Cardiac muscle cell (in vitro differentiated cells and primary cell): ENCODE measurements around the gene PEMT. TPM values are rescaled to one million over a fixed set of nuclear protein-coding genes. Genes with fewer than 3 reads are reported as not detected.

Experiments
- DNase-seq, 2 donors: peaks; one replicate each; pipeline versions ENCODE4 v3.0.0 to v3.0.0-alpha.2; 2010 to 2017; ENCODE audit warnings: low read depth in 1 of 2, low spot score in 1 of 2
- H3K27ac ChIP-seq: fragments of 200-600 bp; sonication (generic); 2 replicates; pipeline ENCODE4 v1.5.1; 2016
- H3K27me3 ChIP-seq: fragments of 200-600 bp; sonication (generic); 2 replicates; pipeline ENCODE4 v1.6.0; 2016; ENCODE audit warnings: control low read depth
- H3K36me3 ChIP-seq: fragments of 200-600 bp; sonication (generic); 2 replicates; pipeline ENCODE4 v1.5.1; 2016; ENCODE audit warnings: control low read depth
- H3K4me1 ChIP-seq: fragments of 200-600 bp; sonication (generic); 2 replicates; pipeline ENCODE4 v1.8.1; 2017; ENCODE audit warnings: low read depth, mild to moderate bottlenecking, mixed run types
- H3K4me3 ChIP-seq: fragments of 200-600 bp; sonication (generic); 2 replicates; pipeline ENCODE4 v1.5.1; 2016; ENCODE audit warnings: mild to moderate bottlenecking
- H3K9me3 ChIP-seq: fragments of 200-600 bp; sonication (generic); 2 replicates; pipeline ENCODE4 v1.5.1; 2017; ENCODE audit warnings: low read depth, mild to moderate bottlenecking, control low read depth
- polyA plus RNA-seq: library from polyadenylated mRNA; unstranded; fragments of >200 nt; fragmentation: Nextera tagmentation; extraction: Ambion mirVana; gene quantifications from 2 replicates; pipeline ENCODE4 v1.2.1, GENCODE V29; 2016
- total RNA-seq: library from RNA; depleted of rRNA; stranded (reverse); fragments of >200 nt; gene quantifications from 2 replicates; pipeline ENCODE4 v1.2.3, GENCODE V29; 2016
- TF ChIP-seq, protein P1 (sequence below): IDR thresholded peaks from 2 replicates; pipeline ENCODE4 v1.5.1; 2012; ENCODE audit warnings: low read depth, mild to moderate bottlenecking, low read length

PEMT gene
- total and polyA plus RNA-seq, 2 experiments from 2014 or later = 126 to 135 TPM

DNA sequence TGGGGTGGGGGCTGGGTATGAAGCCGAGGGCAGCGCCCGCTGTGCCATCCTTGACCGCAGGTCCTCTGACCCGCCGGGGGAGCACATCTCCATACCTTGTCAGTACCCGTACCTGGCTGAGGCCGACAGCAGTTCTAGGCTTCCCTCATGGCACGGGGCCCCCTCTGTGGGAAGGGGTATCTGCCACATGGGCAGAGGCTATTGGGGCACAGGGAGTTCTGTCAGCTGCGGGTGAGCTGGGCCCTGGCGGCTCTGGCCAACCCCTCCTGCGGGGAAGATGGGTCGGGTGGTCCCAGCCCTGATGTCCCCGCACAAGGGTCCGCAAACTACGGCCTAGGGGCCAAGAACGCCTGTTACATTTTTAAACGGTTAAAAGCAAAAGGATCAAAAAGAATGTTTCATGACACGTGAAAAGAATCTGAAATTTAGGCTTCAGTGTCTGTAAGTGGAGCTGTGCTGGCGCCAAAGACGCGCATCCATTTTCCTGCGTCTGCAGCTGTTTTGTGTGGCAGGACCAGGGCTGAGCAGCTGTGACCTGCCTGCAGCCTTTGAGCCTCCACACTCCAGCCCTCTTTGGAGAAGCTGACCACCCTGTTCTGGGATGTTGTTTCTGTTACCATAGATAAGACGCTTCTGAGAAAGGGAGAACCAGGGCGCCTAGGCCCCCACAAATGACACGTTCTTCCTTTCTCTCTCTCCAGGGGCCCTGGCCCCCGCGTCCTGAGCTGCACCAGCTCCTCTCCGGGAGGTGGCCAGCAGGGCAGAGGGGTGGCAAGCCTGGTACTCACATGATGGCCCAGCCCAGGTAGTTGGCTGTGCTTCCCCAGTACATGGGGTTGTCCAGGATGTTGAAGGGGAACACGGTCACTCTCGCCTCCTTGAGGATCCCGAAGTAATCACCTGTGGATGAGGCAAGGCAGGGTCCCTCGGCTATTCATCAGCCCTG lies 82.6 kb downstream of the PEMT start:
- H3K36me3 ChIP-seq = no peaks in the 10 kb centered on the region
- TF ChIP-seq, protein P1, sequence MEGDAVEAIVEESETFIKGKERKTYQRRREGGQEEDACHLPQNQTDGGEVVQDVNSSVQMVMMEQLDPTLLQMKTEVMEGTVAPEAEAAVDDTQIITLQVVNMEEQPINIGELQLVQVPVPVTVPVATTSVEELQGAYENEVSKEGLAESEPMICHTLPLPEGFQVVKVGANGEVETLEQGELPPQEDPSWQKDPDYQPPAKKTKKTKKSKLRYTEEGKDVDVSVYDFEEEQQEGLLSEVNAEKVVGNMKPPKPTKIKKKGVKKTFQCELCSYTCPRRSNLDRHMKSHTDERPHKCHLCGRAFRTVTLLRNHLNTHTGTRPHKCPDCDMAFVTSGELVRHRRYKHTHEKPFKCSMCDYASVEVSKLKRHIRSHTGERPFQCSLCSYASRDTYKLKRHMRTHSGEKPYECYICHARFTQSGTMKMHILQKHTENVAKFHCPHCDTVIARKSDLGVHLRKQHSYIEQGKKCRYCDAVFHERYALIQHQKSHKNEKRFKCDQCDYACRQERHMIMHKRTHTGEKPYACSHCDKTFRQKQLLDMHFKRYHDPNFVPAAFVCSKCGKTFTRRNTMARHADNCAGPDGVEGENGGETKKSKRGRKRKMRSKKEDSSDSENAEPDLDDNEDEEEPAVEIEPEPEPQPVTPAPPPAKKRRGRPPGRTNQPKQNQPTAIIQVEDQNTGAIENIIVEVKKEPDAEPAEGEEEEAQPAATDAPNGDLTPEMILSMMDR = no peak
- no peaks in the 10 kb centered on the region for H3K9me3 ChIP-seq
- no peak overlapping the region for H3K4me3 ChIP-seq
- DNase-seq = no peak
- no peak overlapping the region for H3K27ac ChIP-seq
- H3K4me1 ChIP-seq = peaks cover 33% of the 10 kb centered on the region
- H3K27me3 ChIP-seq = no peaks in the 10 kb centered on the region

DNA sequence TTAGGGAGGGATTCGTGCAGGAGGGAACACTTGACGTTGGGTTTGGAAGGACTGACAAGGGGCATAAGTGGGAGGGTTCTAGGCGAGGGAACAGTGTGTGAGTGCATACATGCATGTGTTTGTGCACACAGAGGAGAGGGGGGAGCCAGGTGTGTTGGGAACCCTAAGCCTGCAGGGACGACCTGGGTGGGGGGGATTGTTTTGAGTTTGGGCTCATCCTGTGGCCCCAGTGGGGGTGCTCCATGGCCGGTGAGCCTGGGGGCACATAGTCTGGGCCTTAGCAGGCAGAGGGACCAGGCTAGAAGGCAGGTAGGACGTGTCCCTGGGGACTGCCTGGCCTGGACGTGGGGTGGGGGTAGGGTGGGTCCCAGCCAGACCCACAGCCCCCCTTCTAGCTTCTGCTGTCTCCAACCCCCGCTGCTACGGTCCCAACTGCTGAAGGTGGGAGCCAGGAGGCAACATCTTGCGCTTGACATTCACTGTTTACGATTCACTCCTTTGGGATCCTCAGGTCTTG lies 83.4 kb downstream of the PEMT start:
- DNase-seq = no peak
- H3K27ac ChIP-seq = peak overlapping the region; percentile 89
- TF ChIP-seq, protein P1 = no peak
- H3K36me3 ChIP-seq = no peaks in the 10 kb centered on the region
- H3K9me3 ChIP-seq = no peaks in the 10 kb centered on the region
- peaks cover 40% of the 10 kb centered on the region for H3K4me1 ChIP-seq
- no peaks in the 10 kb centered on the region for H3K27me3 ChIP-seq
- H3K4me3 ChIP-seq = no peak overlapping the region

DNA sequence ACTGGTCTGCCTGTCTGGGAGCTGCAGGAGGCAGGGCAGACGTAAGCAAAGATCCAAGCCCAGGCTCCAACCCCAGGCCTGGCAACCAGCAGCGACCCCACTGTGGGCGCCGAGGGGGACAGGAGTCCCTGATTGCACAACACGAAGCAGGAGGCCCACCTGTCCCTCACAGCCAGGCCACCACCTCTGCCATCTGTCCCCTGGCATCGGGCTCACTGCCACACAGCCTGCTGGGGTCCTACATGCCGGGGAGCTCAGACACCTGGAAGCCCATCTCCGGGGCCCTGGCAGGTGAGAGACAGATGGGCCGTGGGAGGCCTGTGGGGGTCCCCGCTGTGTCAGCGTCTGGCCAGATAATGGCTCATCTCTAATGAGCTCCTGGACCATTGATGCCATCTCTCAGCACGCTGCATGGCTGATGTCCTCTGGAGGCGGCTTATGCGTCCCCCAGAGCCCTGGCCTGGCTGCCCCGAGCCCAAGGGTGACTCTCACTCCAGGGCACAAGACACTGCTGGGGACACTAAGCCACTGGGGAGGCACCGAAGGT lies 84.0 kb downstream of the PEMT start:
- Histone ChIP-seq H3K4me1 (peaks cover 40% of the 10 kb centered on the region), H3K27ac (peak overlapping the region; percentile 89), H3K27me3 (no peaks in the 10 kb centered on the region), H3K4me3 (no peak overlapping the region), H3K36me3 (no peaks in the 10 kb centered on the region), H3K9me3 (no peaks in the 10 kb centered on the region)
- TF ChIP-seq, protein P1 = no peak
- DNase-seq = no peak

DNA sequence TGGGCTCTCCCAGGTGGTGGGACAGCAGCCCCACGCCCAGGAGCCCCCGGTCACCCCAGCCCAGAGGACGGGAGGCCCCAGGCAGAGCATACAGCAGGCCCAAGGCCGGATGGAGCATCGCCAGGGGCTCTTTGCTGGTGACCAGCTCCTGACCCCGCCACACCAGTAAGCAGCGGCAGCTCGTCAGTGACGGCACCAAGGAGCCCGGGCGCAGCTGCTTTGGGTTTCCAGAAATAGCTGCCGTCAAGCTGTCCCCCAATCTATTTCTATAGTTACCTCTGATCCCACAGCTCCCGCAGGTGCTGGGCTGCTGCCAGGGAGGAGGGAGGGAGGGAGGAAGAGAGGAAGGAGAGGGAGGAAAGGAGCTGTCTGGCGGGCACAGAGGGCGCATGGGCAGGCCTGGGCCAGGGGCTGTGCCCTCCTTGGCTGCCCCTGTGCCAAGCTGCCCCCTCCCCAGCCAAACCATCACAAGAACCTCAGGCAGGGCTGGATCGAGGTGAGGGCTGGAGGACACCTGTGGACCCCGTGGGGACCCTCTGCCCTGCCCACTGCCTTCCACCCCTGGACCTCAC lies 84.5 kb downstream of the PEMT start:
- TF ChIP-seq, protein P1 = no peak
- Histone ChIP-seq H3K36me3 (no peaks in the 10 kb centered on the region), H3K9me3 (no peaks in the 10 kb centered on the region), H3K27ac (peak overlapping the region; percentile 89), H3K4me1 (peaks cover 40% of the 10 kb centered on the region), H3K27me3 (no peaks in the 10 kb centered on the region), H3K4me3 (no peak overlapping the region)
- peak in 1 of 2 donors; percentile 88 for DNase-seq

DNA sequence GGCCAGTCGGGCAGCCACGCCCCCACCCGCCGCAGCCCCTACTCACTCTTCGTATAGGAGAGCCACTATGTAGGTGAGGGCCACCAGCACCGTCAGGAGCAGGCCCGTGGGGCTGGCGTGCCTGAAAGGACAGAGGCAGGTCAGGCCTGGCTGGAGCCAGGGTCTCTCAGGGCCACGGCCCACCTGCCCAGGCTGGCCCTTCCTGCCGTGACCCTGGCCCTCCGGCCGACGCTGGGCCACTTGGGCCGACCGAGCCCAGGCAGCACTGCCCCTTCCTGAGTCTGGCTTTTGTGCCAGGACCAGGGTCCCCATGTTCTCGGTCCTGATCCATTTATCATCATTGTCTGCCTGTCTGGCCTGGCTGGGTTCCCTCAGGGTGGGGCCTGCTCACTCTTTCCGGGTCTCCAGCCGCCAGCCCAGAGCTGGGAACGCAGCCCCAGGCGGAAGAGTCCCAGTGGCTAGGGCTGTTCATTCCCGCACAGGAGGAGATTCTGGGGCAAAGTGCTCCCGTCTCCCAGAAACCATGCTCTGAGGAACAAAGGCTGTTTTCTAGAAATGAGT lies 85.2 kb downstream of the PEMT start:
- DNase-seq = no peak
- Histone ChIP-seq H3K4me1 (peaks cover 40% of the 10 kb centered on the region), H3K9me3 (no peaks in the 10 kb centered on the region), H3K4me3 (no peak overlapping the region), H3K36me3 (no peaks in the 10 kb centered on the region), H3K27me3 (no peaks in the 10 kb centered on the region), H3K27ac (peak overlapping the region; percentile 89)
- TF ChIP-seq, protein P1 = no peak
